A673 (cell line): Measurements from ENCODE around the gene CHDH. TPM values are rescaled to one million over a fixed set of nuclear protein-coding genes. Genes with fewer than 3 reads are reported as not detected.

Experiments
- BruUV-seq: library from RNA; stranded (reverse); fragments of 400-500 nt; replicated peaks from 2 replicates; lab custom pipeline; 2021; lab: Mats Ljungman, UMichigan
- CTCF ChIA-PET: fragments of 300-600 bp; sonication (Branson Sonifier 250); formaldehyde crosslinking; loops from one replicate; lab custom pipeline; 2022; ENCODE audit warnings: antibody characterized with exemption; lab: Charles Lee
- POLR2A ChIA-PET: fragments of 300-600 bp; sonication (Branson Sonifier 250); formaldehyde crosslinking; loops from one replicate; lab custom pipeline; 2022; ENCODE audit warnings: antibody characterized with exemption; ENCODE audit not compliant: low non-redundant PET; lab: Charles Lee
- DNase-seq: peaks from one replicate; pipeline ENCODE4 v3.0.0-alpha.2; 2015; ENCODE audit warnings: low spot score
- H3K27ac ChIP-seq: fragments of 200-600 bp; sonication (generic); 2 replicates; pipeline ENCODE4 v1.5.1; 2016; ENCODE audit warnings: mixed run types, low read depth, mild to moderate bottlenecking, mixed read lengths, antibody characterized with exemption, low read length; ENCODE audit not compliant: poor library complexity, severe bottlenecking
- H3K27me3 ChIP-seq: fragments of 200-600 bp; sonication (generic); replicated peaks from 2 replicates; pipeline ENCODE4 v1.6.1; 2017; ENCODE audit warnings: mixed run types, low read depth, mild to moderate bottlenecking, mixed read lengths, antibody characterized with exemption, low read length; ENCODE audit not compliant: insufficient read depth, poor library complexity
- H3K36me3 ChIP-seq: fragments of 200-600 bp; sonication (generic); 2 replicates; pipeline ENCODE4 v1.6.1; 2016; ENCODE audit warnings: mixed run types, mild to moderate bottlenecking, mixed read lengths, antibody characterized with exemption, low read length; ENCODE audit not compliant: insufficient read depth, poor library complexity, severe bottlenecking
- H3K4me1 ChIP-seq: fragments of 200-600 bp; sonication (generic); 2 replicates; pipeline ENCODE4 v1.6.1; 2017; ENCODE audit warnings: mixed run types, mild to moderate bottlenecking, mixed read lengths, antibody characterized with exemption, low read length; ENCODE audit not compliant: insufficient read depth, poor library complexity, severe bottlenecking
- H3K4me3 ChIP-seq: fragments of 200-600 bp; sonication (generic); 2 replicates; pipeline ENCODE4 v1.5.1; 2016; ENCODE audit warnings: low read depth, mixed run types, mild to moderate bottlenecking, mixed read lengths, low read length; ENCODE audit not compliant: poor library complexity, severe bottlenecking
- H3K9me3 ChIP-seq: fragments of 200-600 bp; sonication (generic); 2 replicates; pipeline ENCODE4 v1.6.1; 2016; ENCODE audit warnings: mixed run types, low read depth, mild to moderate bottlenecking, mixed read lengths, antibody characterized with exemption, low read length; ENCODE audit not compliant: poor library complexity, severe bottlenecking
- CTCF ChIP-seq: fragments of 300-800, 200-600 bp; sonication (generic); conservative IDR thresholded peaks from 2 replicates; pipeline ENCODE4 v1.5.1; 2017; ENCODE audit warnings: low read depth, mild to moderate bottlenecking, antibody characterized with exemption, low read length, moderate library complexity, mixed read lengths
- EZH2 ChIP-seq: fragments of 200-600 bp; sonication (generic); IDR thresholded peaks from 2 replicates; pipeline ENCODE4 v1.6.1; 2017; ENCODE audit warnings: borderline replicate concordance, low read depth, mild to moderate bottlenecking, mixed read lengths, antibody characterized with exemption, low read length; ENCODE audit not compliant: poor library complexity, severe bottlenecking
- intact Hi-C: fragments of 100-400 bp; cut with micrococcal nuclease; formaldehyde crosslinking; loops from one replicate; pipeline ENCODE4 v1.10.0; 2022; ENCODE audit not compliant: unreplicated experiment
- total RNA-seq: library from RNA; stranded (reverse); gene quantifications from 2 replicates; pipeline ENCODE4 v1.2.3, GENCODE V29; 2021

Gene CHDH
- total RNA-seq, 1 experiment from 2014 or later = not detected

GRCh38 chr3:53881691-53882593 is 35.7 kb upstream of the CHDH start, which contains the start of gene ACTR8:
Gene ACTR8 (minus strand): TSS chr3:53882152. CDS start chr3:53882101, 51 bp downstream.
- H3K4me1 ChIP-seq = peaks cover 5% of the 10 kb centered on the region
- peak within 1 kb of the TSS; percentile 77 for H3K4me3 ChIP-seq
- no TSS peak for BruUV-seq
- TF ChIP-seq EZH2 (no peak), CTCF (no peak)
- DNase-seq = peak; percentile 76
- no peaks in the 10 kb centered on the region for H3K27me3 ChIP-seq
- peak within 1 kb of the TSS; percentile 79 for H3K27ac ChIP-seq
- no peaks in the 10 kb centered on the region for H3K9me3 ChIP-seq
- H3K36me3 ChIP-seq = peaks cover 29% of the 10 kb centered on the region
- CTCF ChIA-PET = no interaction called here
- POLR2A ChIA-PET = no interaction called here
- intact Hi-C loops = no loop called here

DNA sequence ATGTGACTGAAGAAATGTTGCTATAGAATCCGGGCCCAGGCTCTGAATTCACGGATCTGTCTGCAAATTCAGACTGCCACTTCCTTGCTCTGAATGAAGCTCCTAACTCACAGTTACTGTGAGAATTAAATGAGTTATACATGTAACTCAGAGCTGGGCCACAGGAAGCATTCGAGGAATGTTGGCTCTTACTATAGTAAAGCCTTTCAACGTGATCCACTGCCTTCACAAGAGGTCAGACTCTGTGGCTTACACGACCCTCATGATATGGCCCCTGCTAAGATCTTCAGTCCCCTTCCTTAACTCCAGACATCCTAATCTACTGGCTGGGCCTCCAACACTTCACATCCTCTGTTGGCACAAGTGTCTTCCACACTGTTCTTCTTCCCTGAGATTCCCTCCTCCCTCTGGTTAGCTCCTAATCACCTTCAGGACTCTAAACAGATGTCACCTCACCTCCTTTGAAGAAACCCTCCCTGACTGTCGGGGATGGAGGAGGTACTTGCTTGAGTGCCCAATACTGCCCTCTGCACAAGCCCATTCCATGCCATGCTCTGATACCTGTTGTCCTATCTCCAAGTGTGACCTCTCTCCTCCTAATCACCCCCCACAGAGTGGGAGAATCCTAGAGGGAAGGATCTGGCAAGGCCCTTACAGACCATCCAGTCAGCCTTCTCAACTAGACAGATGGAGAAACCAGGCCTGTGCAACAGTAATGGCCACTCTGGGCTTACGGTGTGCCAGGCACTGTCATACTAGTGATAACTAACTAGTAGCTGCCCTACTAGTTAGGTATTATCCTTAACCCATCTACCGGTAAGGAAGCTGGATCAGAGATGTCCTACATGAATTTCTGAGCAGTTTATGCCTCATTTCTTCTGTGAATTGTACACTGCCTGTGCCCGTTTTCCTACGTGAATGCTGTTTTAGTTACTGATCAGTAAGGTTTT is 34.5 kb upstream of the CHDH start:
- DNase-seq = no peak

More for the DNA sequence above, 34.5 kb upstream of the CHDH start:
- CTCF ChIA-PET = no interaction called here
- TF ChIP-seq EZH2 (no peak), CTCF (no peak)
- Histone ChIP-seq H3K9me3 (no peaks in the 10 kb centered on the region), H3K36me3 (peaks cover 32% of the 10 kb centered on the region), H3K27me3 (no peaks in the 10 kb centered on the region), H3K4me1 (peaks cover 5% of the 10 kb centered on the region), H3K27ac (no peak overlapping the region), H3K4me3 (peak overlapping the region; percentile 77)
- no TSS peak for BruUV-seq
- POLR2A ChIA-PET = no interaction called here
- intact Hi-C loops = no loop called here
